Keratinocyte (primary cell): ENCODE data around the gene SERINC5. TPM values are rescaled to one million over a fixed set of nuclear protein-coding genes. Genes with fewer than 3 reads are reported as not detected.

ENCODE experiments used
- DNase-seq: peaks from one replicate; pipeline ENCODE4 v3.0.0-alpha.2; 2011; ENCODE audit warnings: low read depth, missing footprints, low spot score
- FAIRE-seq: peaks from 2 replicates; lab custom pipeline; 2011; peaks lifted over from hg19 to GRCh38; lab: Jason Lieb, UNC
- H2AFZ ChIP-seq: 2 replicates; pipeline ENCODE4 v1.6.0; 2012; ENCODE audit warnings: low read length, control low read depth, inconsistent platforms; ENCODE audit not compliant: control insufficient read depth
- H3K27ac ChIP-seq: 2 replicates; pipeline ENCODE4 v1.5.1; 2011; ENCODE audit warnings: low read length; ENCODE audit not compliant: control insufficient read depth, insufficient read depth
- H3K27me3 ChIP-seq: 3 replicates; pipeline ENCODE4 v1.6.0; 2011; ENCODE audit warnings: low read length; ENCODE audit not compliant: control insufficient read depth, insufficient read depth; ENCODE audit errors: extremely low read depth
- H3K36me3 ChIP-seq, 2 experiments: 2 replicates in 1 of 2; 3 replicates in 1 of 2; pipeline ENCODE4 v1.5.1; 2011; ENCODE audit warnings: low read length in 2 of 2, mild to moderate bottlenecking in 1 of 2; ENCODE audit not compliant: control insufficient read depth in 2 of 2, insufficient read depth in 2 of 2; ENCODE audit errors: extremely low read depth in 1 of 2
- H3K4me1 ChIP-seq: 3 replicates; pipeline ENCODE4 v1.5.1; 2011; ENCODE audit warnings: low read length; ENCODE audit not compliant: control insufficient read depth, insufficient read depth; ENCODE audit errors: extremely low read depth
- H3K4me2 ChIP-seq: 3 replicates; pipeline ENCODE4 v1.6.0; 2011; ENCODE audit warnings: low read depth, low read length; ENCODE audit not compliant: control insufficient read depth, insufficient read depth; ENCODE audit errors: extremely low read depth
- H3K4me3 ChIP-seq, 3 experiments: fragments of 200-600 bp in 1 of 3; sonication (generic) in 1 of 3; 2 replicates in 2 of 3; 3 replicates in 1 of 3; pipeline ENCODE4 v1.5.1; 2011 to 2016; ENCODE audit warnings: low read length in 3 of 3, mild to moderate bottlenecking in 3 of 3, control low read depth in 2 of 3, inconsistent platforms in 1 of 3, low read depth in 1 of 3, mixed read lengths in 1 of 3, mixed run types in 1 of 3, moderate library complexity in 1 of 3; ENCODE audit not compliant: control insufficient read depth in 2 of 3, insufficient read depth in 2 of 3; ENCODE audit errors: extremely low read depth in 1 of 3
- H3K79me2 ChIP-seq: 2 replicates; pipeline ENCODE4 v1.6.0; 2012; ENCODE audit warnings: low read length; ENCODE audit not compliant: control insufficient read depth, insufficient read depth
- H3K9ac ChIP-seq: 3 replicates; pipeline ENCODE4 v1.6.0; 2011; ENCODE audit warnings: low read length; ENCODE audit not compliant: control insufficient read depth, insufficient read depth; ENCODE audit errors: extremely low read depth
- H3K9me1 ChIP-seq: 3 replicates; pipeline ENCODE4 v1.6.0; 2011; ENCODE audit warnings: low read length; ENCODE audit not compliant: control insufficient read depth, insufficient read depth; ENCODE audit errors: extremely low read depth
- H3K9me3 ChIP-seq: 2 replicates; pipeline ENCODE4 v1.5.1; 2012; ENCODE audit warnings: low read depth, low read length; ENCODE audit not compliant: control insufficient read depth
- H4K20me1 ChIP-seq: 3 replicates; pipeline ENCODE4 v1.6.0; 2011; ENCODE audit warnings: low read length; ENCODE audit not compliant: control insufficient read depth, insufficient read depth; ENCODE audit errors: extremely low read depth
- EZH2 ChIP-seq: IDR thresholded peaks from one replicate; pipeline ENCODE4 v1.6.1; 2012; ENCODE audit warnings: inconsistent platforms, mild to moderate bottlenecking, low read length, moderate library complexity
- dilution Hi-C: fragments of 300-500 bp; cut with MboI; formaldehyde crosslinking; loops from one replicate; pipeline ENCODE4 v1.7.0; 2020; ENCODE audit warnings: low sequenced_read_pairs; ENCODE audit not compliant: extremely low pct_ligation_motif_present
- polyA plus RNA-seq, 5 experiments: library from polyadenylated mRNA; depleted of rRNA in 3 of 5; stranded (reverse) in 3 of 5; stranded (forward) in 1 of 5; unstranded in 1 of 5; fragments of >200 nt; gene quantifications; 1 replicate in 1 of 5; 2 replicates in 3 of 5; 3 replicates in 1 of 5; pipeline versions ENCODE4 v1.2.1 to v1.2.3, GENCODE V29; 2011 to 2012; ENCODE audit warnings: missing spikeins in 2 of 5, low read depth in 1 of 5, low replicate concordance in 1 of 5
- TF ChIP-seq, protein P1 (sequence below), 3 experiments: IDR thresholded peaks in 1 of 3; conservative IDR thresholded peaks in 1 of 3; optimal IDR thresholded peaks in 1 of 3; 2 replicates in 2 of 3; 3 replicates in 1 of 3; pipeline versions ENCODE3 to v1.5.1; 2011; ENCODE audit warnings: low read length in 3 of 3, mild to moderate bottlenecking in 3 of 3, moderate library complexity in 2 of 3, control low read depth in 1 of 3, inconsistent platforms in 1 of 3; ENCODE audit not compliant: insufficient read depth in 2 of 3; ENCODE audit errors: extremely low read depth in 1 of 3

The SERINC5 gene
- polyA plus RNA-seq, 1 donor (not counting 4 experiments of a cell fraction or from before 2014, with no cell fraction given) = 20.0 TPM

DNA sequence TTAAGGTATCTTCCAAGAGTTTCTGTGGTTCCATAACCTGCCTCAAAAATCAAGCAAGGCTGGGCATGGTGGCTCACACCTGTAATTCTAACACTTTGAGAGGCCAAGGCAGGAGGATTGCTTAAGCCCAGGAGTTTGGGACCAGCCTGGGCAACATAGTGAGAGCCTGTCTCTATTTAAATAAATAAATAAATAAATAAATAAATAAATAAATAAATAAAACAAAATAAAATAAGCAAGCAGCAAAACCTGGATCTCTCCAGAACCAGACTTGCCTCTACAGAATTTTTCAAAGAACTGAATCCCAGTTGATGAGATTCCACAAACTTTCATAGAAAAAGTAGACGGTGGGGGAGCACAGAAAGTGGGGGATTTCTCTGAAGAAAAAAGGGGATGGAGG lies 12.3 kb downstream of the SERINC5 start:
- Histone ChIP-seq H3K4me3 (no peak overlapping the region), H3K36me3 (peaks cover 0 to 11% of the 10 kb centered on the region in 2 experiments), H3K79me2 (peaks cover 64% of the 10 kb centered on the region), H2AFZ (no peak overlapping the region), H3K4me2 (no peak overlapping the region), H3K27ac (no peak overlapping the region), H3K9me1 (no peaks in the 10 kb centered on the region), H3K9me3 (no peaks in the 10 kb centered on the region), H3K27me3 (no peaks in the 10 kb centered on the region), H3K9ac (no peak overlapping the region), H3K4me1 (peaks cover 28% of the 10 kb centered on the region), H4K20me1 (no peaks in the 10 kb centered on the region)
- FAIRE-seq (no peak), DNase-seq (no peak)
- dilution Hi-C loops = no loop called here
- TF ChIP-seq, protein P1, sequence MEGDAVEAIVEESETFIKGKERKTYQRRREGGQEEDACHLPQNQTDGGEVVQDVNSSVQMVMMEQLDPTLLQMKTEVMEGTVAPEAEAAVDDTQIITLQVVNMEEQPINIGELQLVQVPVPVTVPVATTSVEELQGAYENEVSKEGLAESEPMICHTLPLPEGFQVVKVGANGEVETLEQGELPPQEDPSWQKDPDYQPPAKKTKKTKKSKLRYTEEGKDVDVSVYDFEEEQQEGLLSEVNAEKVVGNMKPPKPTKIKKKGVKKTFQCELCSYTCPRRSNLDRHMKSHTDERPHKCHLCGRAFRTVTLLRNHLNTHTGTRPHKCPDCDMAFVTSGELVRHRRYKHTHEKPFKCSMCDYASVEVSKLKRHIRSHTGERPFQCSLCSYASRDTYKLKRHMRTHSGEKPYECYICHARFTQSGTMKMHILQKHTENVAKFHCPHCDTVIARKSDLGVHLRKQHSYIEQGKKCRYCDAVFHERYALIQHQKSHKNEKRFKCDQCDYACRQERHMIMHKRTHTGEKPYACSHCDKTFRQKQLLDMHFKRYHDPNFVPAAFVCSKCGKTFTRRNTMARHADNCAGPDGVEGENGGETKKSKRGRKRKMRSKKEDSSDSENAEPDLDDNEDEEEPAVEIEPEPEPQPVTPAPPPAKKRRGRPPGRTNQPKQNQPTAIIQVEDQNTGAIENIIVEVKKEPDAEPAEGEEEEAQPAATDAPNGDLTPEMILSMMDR (optimal IDR thresholded peaks at IDR 0.05 in 1 of 3, IDR thresholded peaks at IDR 0.05 in 1 of 3, conservative IDR thresholded peaks at IDR 0.05 in 1 of 3; ENCODE audit: extremely low read depth in 1 of 3, insufficient read depth in 2 of 3, low read length in 3 of 3) = no peak
- no peak for TF ChIP-seq EZH2

DNA sequence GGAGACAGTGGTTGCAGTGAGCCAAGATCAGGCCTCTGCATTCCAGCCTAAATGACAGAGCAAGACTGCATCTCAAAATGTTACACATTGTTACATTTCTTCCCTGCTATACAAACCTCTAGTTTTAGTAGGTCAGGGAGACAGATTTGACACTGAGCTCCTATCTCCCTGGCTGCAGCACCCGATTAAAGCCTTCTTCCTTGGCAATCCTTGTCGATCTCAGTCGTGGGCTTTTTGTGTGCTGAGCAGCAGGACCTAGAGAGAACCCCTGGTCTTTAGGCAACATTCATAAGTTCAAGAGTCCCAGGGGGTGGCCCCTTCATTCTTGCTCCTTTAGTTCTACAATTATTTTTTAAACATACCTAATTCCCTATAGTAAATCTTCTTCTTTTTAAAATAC lies 13.0 kb downstream of the SERINC5 start:
- no peak overlapping the region for H3K4me2 ChIP-seq
- peaks cover 62% of the 10 kb centered on the region for H3K79me2 ChIP-seq
- DNase-seq (no peak), FAIRE-seq (no peak)
- no peak overlapping the region for H3K9ac ChIP-seq
- dilution Hi-C loops = no loop called here
- no peak overlapping the region for H3K27ac ChIP-seq
- H2AFZ ChIP-seq = no peak overlapping the region
- H3K27me3 ChIP-seq = no peaks in the 10 kb centered on the region
- H3K9me3 ChIP-seq = no peaks in the 10 kb centered on the region
- H3K4me3 ChIP-seq = no peak overlapping the region
- TF ChIP-seq, protein P1 (optimal IDR thresholded peaks at IDR 0.05 in 1 of 3, IDR thresholded peaks at IDR 0.05 in 1 of 3, conservative IDR thresholded peaks at IDR 0.05 in 1 of 3; ENCODE audit: extremely low read depth in 1 of 3, insufficient read depth in 2 of 3, low read length in 3 of 3) = no peak
- peaks cover 0 to 11% of the 10 kb centered on the region in 2 experiments for H3K36me3 ChIP-seq
- H3K9me1 ChIP-seq = no peaks in the 10 kb centered on the region
- H3K4me1 ChIP-seq = peaks cover 23% of the 10 kb centered on the region
- no peaks in the 10 kb centered on the region for H4K20me1 ChIP-seq
